ENCODE measurements around the gene TSHZ2. TPM values are rescaled to one million over a fixed set of nuclear protein-coding genes. Genes with fewer than 3 reads are reported as not detected.

TSHZ2 gene
- total RNA-seq, 4 donors from 2014 or later = 1.0 to 3.5 (median 2.8) TPM

DNA sequence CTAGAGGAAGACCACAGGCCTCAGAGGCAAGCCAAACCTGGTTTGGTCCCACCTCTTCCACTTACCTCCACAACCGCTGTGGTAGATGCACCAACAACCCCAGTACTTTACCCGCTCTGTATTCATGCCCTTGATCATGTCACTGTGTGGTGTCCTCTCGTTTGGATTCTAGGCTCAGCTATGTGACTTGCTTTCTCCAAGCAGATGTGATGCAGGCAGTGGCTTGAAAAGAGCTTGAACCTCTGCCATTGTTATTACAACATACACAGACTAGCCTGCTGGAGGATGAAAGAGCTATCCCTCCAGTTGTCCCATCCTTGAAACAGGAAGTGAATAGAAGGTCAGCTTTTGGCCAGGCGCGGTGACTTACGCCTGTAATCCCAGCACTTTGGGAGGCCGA is 473.8 kb downstream of the TSHZ2 start:
- no peaks in the 10 kb centered on the region for H3K36me3 ChIP-seq
- in situ Hi-C loops (cut with MboI; ENCODE audit: low sequenced_read_pairs in 4 of 4) (no loop called here), intact Hi-C loops (cut with DNase I; ENCODE audit: low total_unique reads) (no loop called here)
- DNase-seq (no peak), ATAC-seq (no peak)
- H3K4me3 ChIP-seq = no peak overlapping the region
- H3K4me1 ChIP-seq = no peaks in the 10 kb centered on the region
- TF ChIP-seq, protein P1, sequence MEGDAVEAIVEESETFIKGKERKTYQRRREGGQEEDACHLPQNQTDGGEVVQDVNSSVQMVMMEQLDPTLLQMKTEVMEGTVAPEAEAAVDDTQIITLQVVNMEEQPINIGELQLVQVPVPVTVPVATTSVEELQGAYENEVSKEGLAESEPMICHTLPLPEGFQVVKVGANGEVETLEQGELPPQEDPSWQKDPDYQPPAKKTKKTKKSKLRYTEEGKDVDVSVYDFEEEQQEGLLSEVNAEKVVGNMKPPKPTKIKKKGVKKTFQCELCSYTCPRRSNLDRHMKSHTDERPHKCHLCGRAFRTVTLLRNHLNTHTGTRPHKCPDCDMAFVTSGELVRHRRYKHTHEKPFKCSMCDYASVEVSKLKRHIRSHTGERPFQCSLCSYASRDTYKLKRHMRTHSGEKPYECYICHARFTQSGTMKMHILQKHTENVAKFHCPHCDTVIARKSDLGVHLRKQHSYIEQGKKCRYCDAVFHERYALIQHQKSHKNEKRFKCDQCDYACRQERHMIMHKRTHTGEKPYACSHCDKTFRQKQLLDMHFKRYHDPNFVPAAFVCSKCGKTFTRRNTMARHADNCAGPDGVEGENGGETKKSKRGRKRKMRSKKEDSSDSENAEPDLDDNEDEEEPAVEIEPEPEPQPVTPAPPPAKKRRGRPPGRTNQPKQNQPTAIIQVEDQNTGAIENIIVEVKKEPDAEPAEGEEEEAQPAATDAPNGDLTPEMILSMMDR (IDR thresholded peaks at IDR 0.05 in 4 of 5, conservative IDR thresholded peaks at IDR 0.05 in 1 of 5) = no peak
- no peak for TF ChIP-seq POLR2A (IDR thresholded peaks at IDR 0.05)
- H3K9me3 ChIP-seq = no peaks in the 10 kb centered on the region
- no peak overlapping the region for H3K27ac ChIP-seq
- H3K27me3 ChIP-seq = no peaks in the 10 kb centered on the region

DNA sequence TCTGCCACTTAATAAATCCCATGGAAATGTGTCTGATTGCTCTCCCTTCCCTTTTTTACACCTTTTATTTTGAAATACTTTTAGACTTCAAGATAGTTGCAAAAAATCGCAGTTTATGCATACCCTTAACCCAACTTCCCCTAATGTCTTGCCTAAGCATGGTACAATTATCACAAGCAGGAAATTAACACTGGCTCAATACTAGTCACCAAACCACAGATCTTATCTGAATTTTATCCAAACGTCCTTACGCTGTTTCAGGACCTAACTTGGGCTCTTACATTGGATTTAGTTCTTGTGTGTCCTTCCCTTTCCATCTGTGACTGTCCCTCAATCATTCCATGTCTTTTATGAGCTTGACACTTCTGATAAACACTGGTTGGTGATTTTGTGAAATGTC is 475.2 kb downstream of the TSHZ2 start:
- no peaks in the 10 kb centered on the region for H3K9me3 ChIP-seq
- in situ Hi-C loops (cut with MboI; ENCODE audit: low sequenced_read_pairs in 4 of 4) (no loop called here), intact Hi-C loops (cut with DNase I; ENCODE audit: low total_unique reads) (no loop called here)
- no peak overlapping the region for H3K27ac ChIP-seq
- H3K4me3 ChIP-seq = no peak overlapping the region
- ATAC-seq = no peak
- DNase-seq = no peak
- no peaks in the 10 kb centered on the region for H3K4me1 ChIP-seq
- TF ChIP-seq, protein P1 (IDR thresholded peaks at IDR 0.05 in 4 of 5, conservative IDR thresholded peaks at IDR 0.05 in 1 of 5) = no peak
- no peak for TF ChIP-seq POLR2A (IDR thresholded peaks at IDR 0.05)
- H3K27me3 ChIP-seq = no peaks in the 10 kb centered on the region
- no peaks in the 10 kb centered on the region for H3K36me3 ChIP-seq

DNA sequence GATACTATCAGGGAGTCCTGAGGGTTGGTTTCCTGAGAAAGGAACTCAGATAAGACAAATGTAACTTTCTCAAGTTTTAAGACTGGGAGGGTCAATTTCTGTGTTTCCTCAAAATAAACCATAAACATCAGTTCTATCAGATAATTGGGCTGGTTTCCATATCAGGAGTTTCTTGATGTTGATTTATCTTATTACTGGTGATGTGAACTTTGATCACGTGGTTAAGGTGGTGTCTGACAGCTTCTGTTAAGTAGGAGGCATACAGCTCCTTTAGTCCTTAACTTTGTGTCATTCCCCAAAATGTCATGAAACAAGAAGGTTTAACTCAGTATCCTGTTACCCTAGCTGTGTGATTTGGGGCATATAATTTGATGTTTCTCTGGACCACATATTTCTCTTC is 476.3 kb downstream of the TSHZ2 start:
- no peak for TF ChIP-seq POLR2A (IDR thresholded peaks at IDR 0.05)
- TF ChIP-seq, protein P1 (IDR thresholded peaks at IDR 0.05 in 4 of 5, conservative IDR thresholded peaks at IDR 0.05 in 1 of 5) = no peak
- no peaks in the 10 kb centered on the region for H3K36me3 ChIP-seq
- no peaks in the 10 kb centered on the region for H3K9me3 ChIP-seq
- ATAC-seq (no peak), DNase-seq (no peak)
- intact Hi-C loops (cut with DNase I; ENCODE audit: low total_unique reads) = no loop called here
- H3K4me3 ChIP-seq = no peak overlapping the region
- in situ Hi-C loops (cut with MboI; ENCODE audit: low sequenced_read_pairs in 4 of 4) = no loop called here
- no peaks in the 10 kb centered on the region for H3K27me3 ChIP-seq
- no peak overlapping the region for H3K27ac ChIP-seq
- H3K4me1 ChIP-seq = no peaks in the 10 kb centered on the region

DNA sequence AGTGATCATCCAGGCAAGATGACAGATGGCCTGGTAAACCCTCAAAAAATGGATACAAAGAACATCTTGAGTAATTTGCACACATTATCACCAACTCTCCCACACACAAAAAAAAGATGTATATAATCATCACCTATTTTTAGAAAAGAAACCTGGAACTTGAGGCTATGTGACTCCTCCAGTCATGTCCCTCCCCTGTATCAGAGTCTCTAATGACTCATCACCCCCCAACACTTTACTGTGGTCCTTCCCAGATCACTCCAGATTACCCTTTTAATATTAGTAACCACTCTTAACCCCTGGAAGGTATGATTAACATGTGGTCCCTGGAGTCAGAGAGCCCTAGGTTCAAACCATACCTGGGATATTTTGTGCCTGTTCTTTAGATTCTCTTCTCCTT is 476.7 kb downstream of the TSHZ2 start:
- in situ Hi-C loops (cut with MboI; ENCODE audit: low sequenced_read_pairs in 4 of 4) (no loop called here), intact Hi-C loops (cut with DNase I; ENCODE audit: low total_unique reads) (no loop called here)
- Histone ChIP-seq H3K9me3 (no peaks in the 10 kb centered on the region), H3K36me3 (no peaks in the 10 kb centered on the region), H3K4me3 (no peak overlapping the region), H3K27me3 (no peaks in the 10 kb centered on the region), H3K27ac (no peak overlapping the region), H3K4me1 (no peaks in the 10 kb centered on the region)
- TF ChIP-seq POLR2A (IDR thresholded peaks at IDR 0.05) = no peak
- TF ChIP-seq, protein P1 (IDR thresholded peaks at IDR 0.05 in 4 of 5, conservative IDR thresholded peaks at IDR 0.05 in 1 of 5) = no peak
- DNase-seq = no peak
- no peak for ATAC-seq

DNA sequence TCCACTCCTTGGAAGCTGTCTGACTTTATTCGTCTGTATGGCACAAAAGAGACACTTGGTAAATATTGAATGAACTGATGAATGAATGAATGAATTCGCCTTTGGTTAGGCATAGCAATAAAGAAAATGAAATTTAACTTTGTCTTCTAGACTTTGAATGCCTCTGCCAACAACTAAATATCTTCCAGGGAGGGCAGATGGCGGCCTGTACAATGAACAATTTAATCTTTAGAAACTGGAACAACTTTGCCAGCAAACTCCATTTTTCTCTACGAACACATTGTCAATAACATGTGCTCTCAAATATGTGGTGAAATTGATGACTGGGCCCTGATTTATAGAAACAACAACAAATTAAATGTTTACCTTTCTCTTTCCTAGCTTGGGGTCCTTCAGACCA is 480.9 kb downstream of the TSHZ2 start:
- Histone ChIP-seq H3K27me3 (no peaks in the 10 kb centered on the region), H3K36me3 (no peaks in the 10 kb centered on the region), H3K4me1 (no peaks in the 10 kb centered on the region), H3K4me3 (no peak overlapping the region), H3K9me3 (no peaks in the 10 kb centered on the region), H3K27ac (no peak overlapping the region)
- in situ Hi-C loops (cut with MboI; ENCODE audit: low sequenced_read_pairs in 4 of 4) (no loop called here), intact Hi-C loops (cut with DNase I; ENCODE audit: low total_unique reads) (no loop called here)
- ATAC-seq (no peak), DNase-seq (no peak)
- no peak for TF ChIP-seq POLR2A (IDR thresholded peaks at IDR 0.05)
- TF ChIP-seq, protein P1 (IDR thresholded peaks at IDR 0.05 in 4 of 5, conservative IDR thresholded peaks at IDR 0.05 in 1 of 5) = no peak
